Measurements from ENCODE around the gene ZBED4. TPM values are rescaled to one million over a fixed set of nuclear protein-coding genes. Genes with fewer than 3 reads are reported as not detected.

The ZBED4 gene
- total and polyA plus RNA-seq, 10 donors = 2.9 to 23.2 (median 13.9) TPM

- H3K27me3 ChIP-seq (replicated peaks in 1 of 7) = no peaks in the 10 kb centered on the region
- TF ChIP-seq POLR2A (IDR thresholded peaks at IDR 0.05) (no peak), POLR2AphosphoS5 (IDR thresholded peaks at IDR 0.05) (no peak)
- TF ChIP-seq, protein P1, sequence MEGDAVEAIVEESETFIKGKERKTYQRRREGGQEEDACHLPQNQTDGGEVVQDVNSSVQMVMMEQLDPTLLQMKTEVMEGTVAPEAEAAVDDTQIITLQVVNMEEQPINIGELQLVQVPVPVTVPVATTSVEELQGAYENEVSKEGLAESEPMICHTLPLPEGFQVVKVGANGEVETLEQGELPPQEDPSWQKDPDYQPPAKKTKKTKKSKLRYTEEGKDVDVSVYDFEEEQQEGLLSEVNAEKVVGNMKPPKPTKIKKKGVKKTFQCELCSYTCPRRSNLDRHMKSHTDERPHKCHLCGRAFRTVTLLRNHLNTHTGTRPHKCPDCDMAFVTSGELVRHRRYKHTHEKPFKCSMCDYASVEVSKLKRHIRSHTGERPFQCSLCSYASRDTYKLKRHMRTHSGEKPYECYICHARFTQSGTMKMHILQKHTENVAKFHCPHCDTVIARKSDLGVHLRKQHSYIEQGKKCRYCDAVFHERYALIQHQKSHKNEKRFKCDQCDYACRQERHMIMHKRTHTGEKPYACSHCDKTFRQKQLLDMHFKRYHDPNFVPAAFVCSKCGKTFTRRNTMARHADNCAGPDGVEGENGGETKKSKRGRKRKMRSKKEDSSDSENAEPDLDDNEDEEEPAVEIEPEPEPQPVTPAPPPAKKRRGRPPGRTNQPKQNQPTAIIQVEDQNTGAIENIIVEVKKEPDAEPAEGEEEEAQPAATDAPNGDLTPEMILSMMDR (IDR thresholded peaks at IDR 0.05 in 8 of 11, conservative IDR thresholded peaks at IDR 0.05 in 3 of 11) = no peak
- no peaks in the 10 kb centered on the region for H3K4me1 ChIP-seq
- intact Hi-C loops (cut with DNase I; ENCODE audit: low total_unique reads) = no loop called here
- DNase-seq = no peak
- H3K9me3 ChIP-seq = no peaks in the 10 kb centered on the region
- H3K36me3 ChIP-seq = peaks cover 0 to 100% (median 63%) of the 10 kb centered on the region in 6 donors
- 93 to 97% (median 96%) methylated on average over 22 to 28 of the region's 28 CpGs for WGBS, 5 donors
- peak overlapping the region in 1 of 8 donors; percentile 5 for H3K27ac ChIP-seq
- H3K4me3 ChIP-seq = no peak overlapping the region
Observed at GRCh38 chr22:49906071-49906798, 52.6 kb downstream of the ZBED4 start.

- H3K9me3 ChIP-seq = no peaks in the 10 kb centered on the region
- H3K27ac ChIP-seq = peak overlapping the region in 1 of 8 donors; percentile 5
- WGBS, 5 donors = 90 to 95% (median 92%) methylated on average over 9 to 14 of the region's 14 CpGs
- H3K27me3 ChIP-seq (replicated peaks in 1 of 7) = no peaks in the 10 kb centered on the region
- H3K4me1 ChIP-seq = no peaks in the 10 kb centered on the region
- TF ChIP-seq POLR2A (IDR thresholded peaks at IDR 0.05) = no peak
- peak in 1 of 3 donors; percentile 35 for TF ChIP-seq POLR2AphosphoS5 (IDR thresholded peaks at IDR 0.05)
- no peak for DNase-seq
- no peak overlapping the region for H3K4me3 ChIP-seq
- intact Hi-C loops (cut with DNase I; ENCODE audit: low total_unique reads) = no loop called here
- peaks cover 0 to 100% (median 62%) of the 10 kb centered on the region in 6 donors for H3K36me3 ChIP-seq
Observed at GRCh38 chr22:49906799-49907290, 53.2 kb downstream of the ZBED4 start.

GRCh38 chr22:49907807-49908206, 54.2 kb downstream of the ZBED4 start:
- 95 to 98% (median 96%) methylated on average over 11 to 19 of the region's 19 CpGs for WGBS, 5 donors
- no peaks in the 10 kb centered on the region for H3K4me1 ChIP-seq
- intact Hi-C loops (cut with DNase I; ENCODE audit: low total_unique reads) = no loop called here
- no peaks in the 10 kb centered on the region for H3K27me3 ChIP-seq (replicated peaks in 1 of 7)
- no peak overlapping the region for H3K4me3 ChIP-seq
- no peak overlapping the region for H3K27ac ChIP-seq
- DNase-seq = no peak
- peaks cover 0 to 100% (median 65%) of the 10 kb centered on the region in 6 donors for H3K36me3 ChIP-seq
- peak in 1 of 3 donors; percentile 63 for TF ChIP-seq POLR2AphosphoS5 (IDR thresholded peaks at IDR 0.05)
- TF ChIP-seq, protein P1 (IDR thresholded peaks at IDR 0.05 in 8 of 11, conservative IDR thresholded peaks at IDR 0.05 in 3 of 11) = no peak
- no peaks in the 10 kb centered on the region for H3K9me3 ChIP-seq

DNA sequence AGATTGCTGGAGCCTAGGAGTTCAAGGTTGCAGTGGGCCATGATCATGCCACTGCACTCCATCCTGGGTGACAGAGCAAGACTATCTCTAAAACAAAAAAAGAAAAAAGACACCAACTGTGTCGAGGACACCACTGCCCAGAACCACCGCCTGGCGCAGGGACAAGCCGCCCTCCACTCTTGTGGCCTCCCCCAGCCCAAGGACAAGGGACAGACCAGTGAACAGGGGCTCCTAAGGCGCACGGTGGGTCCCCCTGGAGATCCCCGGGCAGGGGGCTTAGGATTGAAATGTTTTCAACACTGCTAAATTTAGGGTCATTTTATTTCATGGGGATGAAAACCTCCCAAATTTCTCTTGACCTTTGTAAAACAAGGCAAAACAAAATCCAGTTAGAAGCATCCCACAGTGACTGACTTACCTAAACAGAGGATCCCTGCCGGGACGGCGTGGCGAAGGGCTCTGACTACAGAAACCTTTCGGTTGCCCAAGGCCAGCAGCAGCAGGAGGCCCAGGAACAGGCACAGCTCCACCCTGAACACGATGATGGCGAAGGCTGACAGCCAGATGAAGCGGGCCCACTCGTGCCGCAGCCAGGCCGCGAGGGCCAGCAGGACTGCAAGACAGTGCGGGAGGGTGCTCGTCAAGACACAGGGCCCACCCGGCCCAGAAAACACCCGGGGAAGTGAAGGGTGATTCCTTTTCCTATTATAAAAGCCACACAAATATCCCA, 56.0 kb downstream of the ZBED4 start:
- intact Hi-C loops (cut with DNase I; ENCODE audit: low total_unique reads) = loop anchor here (10.0 kb wide), 1 partner anchor 45 kb away; no protein-coding TSS in a partner anchor
- Histone ChIP-seq H3K27me3 (replicated peaks in 1 of 7) (no peaks in the 10 kb centered on the region), H3K4me3 (no peak overlapping the region), H3K4me1 (no peaks in the 10 kb centered on the region), H3K9me3 (no peaks in the 10 kb centered on the region), H3K27ac (no peak overlapping the region), H3K36me3 (peaks cover 0 to 99% (median 61%) of the 10 kb centered on the region in 6 donors)
- TF ChIP-seq POLR2A (IDR thresholded peaks at IDR 0.05) (no peak), POLR2AphosphoS5 (IDR thresholded peaks at IDR 0.05) (peak in 1 of 3 donors; percentile 40)
- no peak for DNase-seq
- 91 to 96% (median 95%) methylated on average over 23 of the region's 23 CpGs for WGBS, 5 donors

Measured in spleen (tissue), 11 donors.